Measurements from ENCODE around the gene INSR. TPM values are rescaled to one million over a fixed set of nuclear protein-coding genes. Genes with fewer than 3 reads are reported as not detected.
A peak's percentile ranks its signal among the peaks of the same experiment; 100 is the strongest.

The INSR gene
- total RNA-seq, 1 experiment from 2014 or later, result 8.4 TPM

DNA sequence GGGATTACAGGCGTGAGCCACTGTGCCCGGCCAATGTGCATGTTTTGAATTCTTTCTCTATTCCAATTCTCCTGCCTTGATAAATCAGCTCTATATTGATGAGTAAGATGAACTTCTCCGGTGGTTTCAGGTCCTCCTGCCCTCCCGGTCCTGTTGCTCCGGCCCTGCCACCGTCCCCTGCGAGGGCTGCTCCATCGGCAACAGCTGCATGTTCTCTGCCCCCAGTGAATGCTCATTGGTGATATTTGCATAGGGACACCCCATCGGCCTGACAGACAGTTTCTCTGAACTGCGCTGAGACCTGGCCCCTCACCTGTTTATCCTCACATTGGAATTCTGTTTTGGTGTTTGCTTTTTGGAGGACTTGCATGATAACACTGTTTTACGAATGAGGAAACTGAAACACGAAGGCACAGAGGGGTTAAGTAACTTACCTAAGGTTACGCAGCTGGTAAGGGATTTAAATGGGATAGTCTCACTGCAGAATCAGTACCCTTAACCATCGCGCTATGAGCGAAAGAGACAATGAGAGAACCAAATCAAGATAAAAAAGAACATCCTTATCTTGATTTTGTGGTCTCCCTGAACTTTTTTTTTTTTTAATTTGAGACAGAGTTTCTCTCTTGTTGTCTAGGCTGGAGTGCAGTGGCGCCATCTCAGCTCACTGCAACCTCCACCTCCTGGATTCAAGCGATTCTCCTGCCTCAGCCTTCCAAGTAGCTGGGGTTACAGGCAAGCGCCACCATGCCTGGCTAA, 192.5 kb downstream of the INSR start:
- H3K4me1 Mint-ChIP-seq (ENCODE audit: low read depth, unreplicated experiment), result no peaks in the 10 kb centered on the region
- H3K27ac Mint-ChIP-seq (ENCODE audit: unreplicated experiment), result no peak overlapping the region
- no peak overlapping the region for H3K4me3 Mint-ChIP-seq (ENCODE audit: low read depth, unreplicated experiment)
- H3K9me3 Mint-ChIP-seq (ENCODE audit: low read depth, unreplicated experiment), result peaks cover 4% of the 10 kb centered on the region
- BruUV-seq (replicated peaks), result no TSS peak
- CTCF ChIA-PET, result interaction anchor here (0.6 to 1.5 kb wide), 6 partner anchors 56 to 703 kb away, joined by 3 to 8 read pairs (median 4); no protein-coding TSS in a partner anchor
- peaks cover 13% of the 10 kb centered on the region for H3K27me3 Mint-ChIP-seq (ENCODE audit: unreplicated experiment)
- peaks cover 16% of the 10 kb centered on the region for H3K36me3 Mint-ChIP-seq (ENCODE audit: insufficient read depth, unreplicated experiment)
- DNase-seq, result no peak
- intact Hi-C loops (cut with micrococcal nuclease; ENCODE audit: unreplicated experiment), result loop anchor here (5.0 kb wide), 1 partner anchor 241 kb away; no protein-coding TSS in a partner anchor
- no peak for TF ChIP-seq CTCF (IDR thresholded peaks at IDR 0.05; ENCODE audit: unreplicated experiment)

- H3K4me1 Mint-ChIP-seq (ENCODE audit: low read depth, unreplicated experiment), result no peaks in the 10 kb centered on the region
- intact Hi-C loops (cut with micrococcal nuclease; ENCODE audit: unreplicated experiment), result no loop called here
- peaks cover 13% of the 10 kb centered on the region for H3K27me3 Mint-ChIP-seq (ENCODE audit: unreplicated experiment)
- H3K9me3 Mint-ChIP-seq (ENCODE audit: low read depth, unreplicated experiment), result peaks cover 7% of the 10 kb centered on the region
- H3K4me3 Mint-ChIP-seq (ENCODE audit: low read depth, unreplicated experiment), result peak overlapping the region; percentile 86
- DNase-seq, result no peak
- H3K27ac Mint-ChIP-seq (ENCODE audit: unreplicated experiment), result no peak overlapping the region
- TF ChIP-seq CTCF (IDR thresholded peaks at IDR 0.05; ENCODE audit: unreplicated experiment), result no peak
- peaks cover 16% of the 10 kb centered on the region for H3K36me3 Mint-ChIP-seq (ENCODE audit: insufficient read depth, unreplicated experiment)
- no TSS peak for BruUV-seq (replicated peaks)
- CTCF ChIA-PET, result interaction anchor here (0.6 to 1.0 kb wide), 3 partner anchors 130 to 254 kb away, joined by 4 read pairs; no protein-coding TSS in a partner anchor
These were observed 194.7 kb downstream of the INSR start for GRCh38 chr19:7099597-7099921.

GRCh38 chr19:7098701-7099596, 195.3 kb downstream of the INSR start:
- Mint-ChIP-seq H3K4me3 (ENCODE audit: low read depth, unreplicated experiment) (peak overlapping the region; percentile 86), H3K9me3 (ENCODE audit: low read depth, unreplicated experiment) (peaks cover 7% of the 10 kb centered on the region), H3K36me3 (ENCODE audit: insufficient read depth, unreplicated experiment) (peaks cover 16% of the 10 kb centered on the region), H3K27ac (ENCODE audit: unreplicated experiment) (peak overlapping the region; percentile 77), H3K27me3 (ENCODE audit: unreplicated experiment) (peaks cover 13% of the 10 kb centered on the region), H3K4me1 (ENCODE audit: low read depth, unreplicated experiment) (no peaks in the 10 kb centered on the region)
- BruUV-seq (replicated peaks), result TSS peak; percentile 71
- CTCF ChIA-PET, result interaction anchor here (0.6 to 1.0 kb wide), 3 partner anchors 130 to 255 kb away, joined by 4 read pairs; no protein-coding TSS in a partner anchor
- no peak for TF ChIP-seq CTCF (IDR thresholded peaks at IDR 0.05; ENCODE audit: unreplicated experiment)
- intact Hi-C loops (cut with micrococcal nuclease; ENCODE audit: unreplicated experiment), result no loop called here
- peak; percentile 85 for DNase-seq

GRCh38 chr19:7098096-7098495, 196.1 kb downstream of the INSR start:
- H3K4me3 Mint-ChIP-seq (ENCODE audit: low read depth, unreplicated experiment), result peak overlapping the region; percentile 86
- H3K27ac Mint-ChIP-seq (ENCODE audit: unreplicated experiment), result peak overlapping the region; percentile 77
- H3K9me3 Mint-ChIP-seq (ENCODE audit: low read depth, unreplicated experiment), result peaks cover 7% of the 10 kb centered on the region
- DNase-seq, result no peak
- intact Hi-C loops (cut with micrococcal nuclease; ENCODE audit: unreplicated experiment), result no loop called here
- no peak for TF ChIP-seq CTCF (IDR thresholded peaks at IDR 0.05; ENCODE audit: unreplicated experiment)
- peaks cover 16% of the 10 kb centered on the region for H3K36me3 Mint-ChIP-seq (ENCODE audit: insufficient read depth, unreplicated experiment)
- peaks cover 13% of the 10 kb centered on the region for H3K27me3 Mint-ChIP-seq (ENCODE audit: unreplicated experiment)
- no TSS peak for BruUV-seq (replicated peaks)
- CTCF ChIA-PET, result interaction anchor here (0.6 kb wide), 1 partner anchor 29 kb away, joined by 3 read pairs; the partner anchor contains the start of gene ZNF557
- H3K4me1 Mint-ChIP-seq (ENCODE audit: low read depth, unreplicated experiment), result no peaks in the 10 kb centered on the region
